CD4-positive, alpha-beta T cell treated with Interleukin-4 for 4 hours (primary cell): ENCODE data around the gene FCHO2.
"Not testable (repeated sequence)": the region's sequence is repeated elsewhere in the genome, so short reads cannot be mapped to it uniquely, and the experiment has no call there.

ENCODE experiments used
- DNase-seq: peaks from one replicate; pipeline ENCODE4 v3.0.0-alpha.2; 2020

FCHO2 gene

GRCh38 chr5:72956324-72957140 is 691 bp downstream of the FCHO2 start:
- DNase-seq: no peak

DNA sequence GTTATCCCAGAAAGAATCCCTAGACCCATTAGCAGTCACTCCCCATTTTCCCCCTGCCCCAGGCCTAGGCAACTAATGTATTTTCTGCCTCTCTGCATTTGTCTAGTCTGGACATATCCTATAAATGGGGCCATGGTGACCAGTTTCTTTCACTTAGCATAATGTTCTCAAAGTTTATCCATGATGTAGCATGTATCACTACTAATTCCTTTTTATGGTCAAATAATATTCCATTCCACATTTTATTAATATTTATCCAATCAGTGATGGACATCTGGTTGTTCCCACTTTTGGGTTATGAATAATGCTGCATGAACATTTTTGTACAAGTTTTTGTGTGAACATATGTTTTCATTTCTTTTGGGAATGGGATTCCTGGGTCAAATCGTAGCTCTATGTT is 1.5 kb downstream of the FCHO2 start:
- no peak for DNase-seq

- no peak for DNase-seq
Observed at GRCh38 chr5:72959257-72959656, 3.4 kb downstream of the FCHO2 start.

GRCh38 chr5:72974481-72974880 is 18.6 kb downstream of the FCHO2 start:
- not testable (repeated sequence) for DNase-seq

- DNase-seq: not testable (repeated sequence)
Observed at GRCh38 chr5:72976810-72977209, 21.0 kb downstream of the FCHO2 start.

DNA sequence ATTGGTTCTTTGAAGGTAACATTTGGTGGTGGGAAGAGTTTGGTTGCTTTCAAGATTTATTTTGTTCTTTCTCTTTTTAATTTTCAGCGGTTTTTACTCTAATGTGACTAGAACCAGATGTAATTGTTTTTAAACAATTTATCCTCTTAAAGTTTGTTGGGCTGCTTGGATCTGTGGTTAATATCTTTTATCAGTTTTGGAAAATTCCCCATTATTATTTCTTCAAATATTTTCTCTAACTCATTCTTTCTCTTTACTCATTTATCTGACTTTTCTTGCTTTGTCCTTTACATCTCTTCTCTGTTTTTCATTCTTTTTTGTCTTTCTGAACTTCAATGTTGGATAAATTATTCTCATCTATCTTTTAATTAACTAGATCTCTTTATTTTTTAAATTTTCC is 29.9 kb downstream of the FCHO2 start:
- DNase-seq: no peak

GRCh38 chr5:72988769-72989168 is 32.9 kb downstream of the FCHO2 start:
- no peak for DNase-seq

GRCh38 chr5:72991394-72991793 is 35.6 kb downstream of the FCHO2 start:
- no peak for DNase-seq

DNA sequence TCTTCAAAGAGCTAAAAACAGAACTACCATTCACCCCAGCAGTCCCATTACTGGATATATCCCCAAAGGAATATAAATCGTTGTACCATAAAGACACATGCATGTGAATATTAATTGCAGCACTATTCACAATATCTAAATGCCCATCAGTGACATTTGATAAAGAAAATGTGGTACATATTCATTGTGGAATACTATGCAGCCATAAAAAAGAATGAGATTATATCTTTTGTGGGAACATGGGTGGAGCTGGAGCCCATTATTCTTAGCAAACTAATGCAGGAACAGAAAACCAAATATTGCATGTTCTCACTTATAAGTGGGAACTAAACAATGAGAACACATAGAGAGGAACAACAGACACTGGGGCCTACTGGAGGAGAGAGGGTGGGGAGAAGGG is 38.7 kb downstream of the FCHO2 start:
- no peak for DNase-seq

GRCh38 chr5:72996632-72997031 is 40.8 kb downstream of the FCHO2 start:
- no peak for DNase-seq

GRCh38 chr5:72999916-73000315 is 44.1 kb downstream of the FCHO2 start:
- DNase-seq: no peak

DNA sequence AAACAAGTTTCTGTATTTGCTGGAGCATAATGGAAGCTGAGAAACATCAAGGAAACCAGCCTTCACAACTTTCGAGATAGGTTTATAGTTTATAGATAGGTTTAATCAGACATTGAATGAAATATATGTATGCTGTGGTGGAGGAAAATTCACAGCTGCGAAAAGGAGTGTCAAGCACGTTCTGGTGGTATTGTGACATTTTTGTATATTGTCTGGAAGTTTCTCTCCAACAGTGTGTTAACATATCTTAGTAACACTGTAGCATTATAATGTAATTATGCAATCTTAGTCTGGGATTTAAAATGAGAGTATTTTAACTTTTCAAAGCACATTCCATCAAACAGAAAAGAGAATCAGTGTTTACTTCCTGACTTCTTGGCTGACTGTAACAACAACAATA is 50.0 kb downstream of the FCHO2 start:
- no peak for DNase-seq

DNA sequence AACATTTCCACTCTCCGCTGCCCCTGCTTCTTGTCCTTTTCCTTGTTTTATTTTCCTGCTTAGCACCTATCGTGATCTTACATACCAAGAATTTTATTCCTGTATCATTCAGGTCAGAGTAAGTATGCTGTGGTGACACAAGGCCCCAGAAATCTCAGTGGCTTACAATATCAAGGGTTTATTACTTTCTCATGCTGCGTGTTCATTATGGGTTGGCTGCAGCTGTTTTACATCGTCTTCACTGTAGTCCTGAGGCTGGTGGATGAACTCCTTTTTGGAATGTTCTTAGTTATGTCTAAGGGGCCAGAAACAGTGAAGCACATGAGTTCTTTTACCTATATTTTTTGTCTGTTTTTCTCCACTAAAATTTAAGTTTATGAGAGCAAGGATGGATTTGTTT is 51.2 kb downstream of the FCHO2 start:
- no peak for DNase-seq

GRCh38 chr5:73008831-73009230 is 53.0 kb downstream of the FCHO2 start:
- no peak for DNase-seq

DNA sequence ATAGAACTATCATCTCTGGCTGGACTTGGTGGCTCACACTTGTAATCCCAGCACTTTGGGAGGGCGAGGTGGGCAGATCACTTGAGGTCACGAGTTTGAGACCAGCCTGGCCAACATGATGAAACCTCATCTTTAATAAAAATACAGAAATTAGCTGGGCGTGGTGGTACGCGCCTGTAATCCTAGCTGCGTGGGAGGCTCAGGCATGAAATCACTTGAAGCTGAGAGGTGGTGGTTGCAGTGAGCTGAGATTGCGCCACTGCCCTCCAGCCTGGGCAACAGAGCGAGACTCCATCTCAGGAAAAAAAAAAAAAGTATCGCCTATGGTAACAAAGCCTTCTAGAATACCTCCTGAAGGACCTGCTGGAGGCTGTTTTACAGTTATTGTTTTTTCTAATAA is 55.8 kb downstream of the FCHO2 start:
- not testable (repeated sequence) for DNase-seq

DNA sequence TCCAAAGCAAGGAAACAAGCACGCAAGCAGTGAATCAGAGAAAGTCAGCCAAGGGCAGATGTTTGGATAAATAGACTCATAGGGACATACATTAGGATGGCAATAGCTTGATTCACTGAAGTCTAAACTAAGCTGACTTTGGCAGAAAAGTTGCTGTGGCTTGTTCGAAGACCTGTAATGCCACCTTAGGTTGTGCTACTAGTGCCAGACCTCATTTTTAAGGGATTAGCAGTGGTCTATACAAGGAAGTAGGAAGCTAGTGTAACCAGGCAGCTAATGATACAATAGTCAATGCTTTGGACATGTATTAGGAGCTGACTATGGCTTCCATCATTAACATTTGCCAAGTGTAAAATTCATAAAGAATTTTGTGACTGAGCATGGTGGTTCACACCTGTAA is 63.1 kb downstream of the FCHO2 start:
- no peak for DNase-seq

GRCh38 chr5:73019766-73020165 is 63.9 kb downstream of the FCHO2 start:
- no peak for DNase-seq

DNA sequence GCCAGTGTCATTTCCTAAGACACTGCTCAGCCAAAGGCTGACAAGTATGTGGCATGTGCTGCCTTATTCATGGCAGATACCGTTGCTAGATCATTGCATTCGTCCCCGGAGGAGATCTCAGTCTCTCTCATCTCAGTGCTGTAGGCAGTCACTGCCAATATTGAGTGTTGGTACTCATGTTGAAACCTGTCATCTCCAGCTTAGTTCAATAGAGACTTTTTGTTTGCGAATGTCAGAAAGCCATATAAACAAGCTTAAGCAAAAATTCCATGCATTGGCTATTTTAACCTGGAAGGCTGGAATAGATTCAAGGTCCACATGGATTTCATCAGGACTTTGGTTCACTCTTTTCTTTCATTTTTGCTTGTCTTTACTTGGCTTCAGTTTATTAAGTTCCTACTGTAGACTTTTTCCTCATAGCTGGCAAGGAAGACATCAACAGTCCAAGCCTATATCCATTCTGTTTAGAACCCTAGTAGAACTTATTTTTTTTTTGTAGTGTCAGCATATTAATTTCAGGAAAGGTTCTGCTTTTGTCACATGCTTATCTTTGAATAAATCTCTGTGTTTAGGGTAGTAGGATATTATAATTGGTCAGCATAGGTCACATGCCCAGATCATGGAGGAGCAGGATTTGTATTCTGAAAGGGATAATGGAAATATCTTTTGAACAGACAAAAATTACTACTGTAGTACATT is 66.8 kb downstream of the FCHO2 start:
- no peak for DNase-seq

- DNase-seq: not testable (repeated sequence)
Observed at GRCh38 chr5:73024946-73025544, 69.2 kb downstream of the FCHO2 start.

GRCh38 chr5:73027361-73027760 is 71.5 kb downstream of the FCHO2 start:
- no peak for DNase-seq

DNA sequence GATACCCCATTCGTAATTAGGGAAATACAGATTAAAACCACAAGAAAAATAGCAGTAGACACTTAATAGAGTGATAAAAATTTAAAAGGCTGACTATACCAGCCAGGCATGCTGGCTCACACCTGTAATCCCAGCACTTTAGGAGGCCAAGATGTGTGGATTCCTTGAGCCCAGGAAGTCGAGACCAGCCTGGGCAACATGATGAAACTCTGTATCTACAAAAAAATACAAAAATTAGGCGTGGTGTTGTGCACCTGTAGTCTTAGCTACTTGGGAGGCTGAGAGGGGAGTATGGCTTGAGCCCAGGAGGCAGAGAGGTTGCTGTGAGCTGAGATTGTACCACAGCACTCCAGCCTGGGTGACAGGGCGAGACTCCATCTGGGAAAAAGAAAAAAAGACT is 72.0 kb downstream of the FCHO2 start:
- DNase-seq: no peak

DNA sequence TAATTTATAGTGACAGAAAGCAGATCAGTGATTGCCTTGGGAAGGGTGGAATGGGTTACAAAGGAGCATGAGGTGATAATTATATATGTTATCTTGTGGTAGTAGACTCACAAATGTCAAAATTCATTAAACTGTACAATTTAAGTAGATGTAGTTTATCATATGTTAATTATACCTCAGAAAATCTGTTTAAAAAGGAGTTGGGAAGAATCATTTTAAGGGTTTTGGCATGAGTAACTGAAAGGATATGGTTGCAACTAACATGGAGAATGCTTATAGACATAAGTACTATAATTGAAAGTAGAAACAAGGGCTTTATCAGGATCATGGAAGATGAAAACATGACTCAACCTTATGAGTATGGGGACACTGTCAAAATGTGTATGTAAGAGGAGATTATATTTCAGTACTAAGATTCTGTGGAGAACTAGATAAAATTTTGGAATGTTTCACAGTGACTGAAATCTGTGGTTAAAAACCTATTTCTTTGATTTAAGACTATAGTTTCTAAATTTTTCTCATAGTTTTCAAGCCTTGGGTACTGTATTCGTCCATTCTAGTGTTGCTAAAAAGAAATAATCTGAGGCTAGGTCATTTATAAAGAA is 73.3 kb downstream of the FCHO2 start:
- no peak for DNase-seq

GRCh38 chr5:73030531-73030930 is 74.7 kb downstream of the FCHO2 start:
- DNase-seq: no peak

- no peak for DNase-seq
Observed at GRCh38 chr5:73030995-73031394, 75.2 kb downstream of the FCHO2 start.
